Spleen (tissue), 11 donors: ENCODE data around the gene CADPS2. TPM values are rescaled to one million over a fixed set of nuclear protein-coding genes. Genes with fewer than 3 reads are reported as not detected.

Experiments used
- DNase-seq: peaks from one replicate; pipeline ENCODE4 v3.0.0-alpha.2; 2020
- H3K27ac ChIP-seq, 8 donors: fragments of 200-600 bp; sonication (generic) in 7 of 8; 1 replicate in 4 of 8; 2 replicates in 4 of 8; pipeline versions ENCODE4 v1.5.0 to v1.8.0; 2016 to 2021; ENCODE audit warnings: inconsistent platforms in 4 of 8, mild to moderate bottlenecking in 4 of 8, moderate library complexity in 1 of 8
- H3K27me3 ChIP-seq, 7 donors: fragments of 200-600 bp; sonication (generic) in 6 of 7; replicated peaks in 1 of 7; 1 replicate in 4 of 7; 2 replicates in 3 of 7; pipeline versions ENCODE4 v1.5.0 to v1.8.0; 2016 to 2021; ENCODE audit warnings: inconsistent platforms in 3 of 7, mild to moderate bottlenecking in 1 of 7
- H3K36me3 ChIP-seq, 6 donors: fragments of 200-600 bp; sonication (generic) in 5 of 6; 1 replicate in 4 of 6; 2 replicates in 2 of 6; pipeline versions ENCODE4 v1.5.0 to v1.8.0; 2016 to 2021; ENCODE audit warnings: inconsistent platforms in 2 of 6
- H3K4me1 ChIP-seq, 6 donors: fragments of 200-600 bp; sonication (generic) in 5 of 6; 1 replicate in 3 of 6; 2 replicates in 3 of 6; pipeline versions ENCODE4 v1.5.0 to v1.8.0; 2016 to 2021; ENCODE audit warnings: inconsistent platforms in 3 of 6
- H3K4me3 ChIP-seq, 8 donors: fragments of 200-600 bp; sonication (generic) in 7 of 8; 1 replicate in 4 of 8; 2 replicates in 4 of 8; pipeline versions ENCODE4 v1.5.0 to v1.8.0; 2016 to 2021; ENCODE audit warnings: inconsistent platforms in 4 of 8, mild to moderate bottlenecking in 4 of 8, moderate library complexity in 2 of 8
- H3K9me3 ChIP-seq, 8 donors: fragments of 200-600 bp; sonication (generic) in 7 of 8; 1 replicate in 4 of 8; 2 replicates in 4 of 8; pipeline versions ENCODE4 v1.5.0 to v1.8.0; 2016 to 2021; ENCODE audit warnings: inconsistent platforms in 4 of 8
- POLR2A ChIP-seq, 3 donors: fragments of 450-650 bp; IDR thresholded peaks; one replicate each; pipeline ENCODE4 v1.5.1; 2017; ENCODE audit warnings: antibody characterized with exemption in 3 of 3, mild to moderate bottlenecking in 1 of 3
- POLR2AphosphoS5 ChIP-seq, 3 donors: sonication (generic); formaldehyde crosslinking; IDR thresholded peaks; one replicate each; pipeline ENCODE4 v1.5.1; 2017; ENCODE audit warnings: antibody characterized with exemption in 3 of 3
- WGBS, 5 donors: extraction: QIAGEN DNeasy Blood & Tissue Kit in 3 of 5; methylation state at CpG; one replicate each; pipeline versions ENCODE4 v1.1.5 to v1.1.7; 2013 to 2018; 5-methylcytosine and 5-hydroxymethylcytosine counted together
- intact Hi-C: fragments of 100-400 bp; cut with DNase I; formaldehyde crosslinking; loops from one replicate; pipeline ENCODE4 v1.15.0; 2023; ENCODE audit warnings: low total_unique reads
- polyA plus RNA-seq, 3 donors: library from polyadenylated mRNA; stranded (reverse); fragments of 200-250 nt; gene quantifications; one replicate each; pipeline ENCODE4 v1.2.1, GENCODE V29; 2013
- total RNA-seq, 7 donors: library from RNA; depleted of rRNA in 3 of 7; stranded (reverse); fragments of >200 nt in 3 of 7; fragmentation: NEBNext Ultra II Directional in 4 of 7; extraction: Animal tissue kit (Norgen Biotek cat#: 25700) in 4 of 7; gene quantifications; one replicate each; pipeline versions ENCODE4 v1.1.0 to v1.2.1, GENCODE V29; 2016 to 2021
- TF ChIP-seq, protein P1 (sequence below), 11 experiments: fragments of 200-600 bp in 7 of 11; fragments of 450-650 bp in 4 of 11; sonication (generic) in 4 of 11; IDR thresholded peaks in 8 of 11; conservative IDR thresholded peaks in 3 of 11; 1 replicate in 7 of 11; 2 replicates in 4 of 11; pipeline versions ENCODE4 v1.4.0 to v1.8.0; 2016 to 2021; ENCODE audit warnings: antibody characterized with exemption in 11 of 11, inconsistent platforms in 4 of 11, mild to moderate bottlenecking in 1 of 11
- donor health status: healthy with polysubstance abuse.
- donor health status: DM: no; HTN: no; CAD: no; lungs with moderate emphysema.
- donor health status: DM: no; HTN: no; CAD: no.
- donor health status: Bipolar disorder and iron deficiency.
- donor health status: healthy.
- donor health status: DM: no; HTN: no; CAD: no.
- donor health status: DM: yes; HTN: yes; CAD: no.

CADPS2 gene
- total and polyA plus RNA-seq, 10 donors = 2.4 to 19.3 (median 11.7) TPM

DNA sequence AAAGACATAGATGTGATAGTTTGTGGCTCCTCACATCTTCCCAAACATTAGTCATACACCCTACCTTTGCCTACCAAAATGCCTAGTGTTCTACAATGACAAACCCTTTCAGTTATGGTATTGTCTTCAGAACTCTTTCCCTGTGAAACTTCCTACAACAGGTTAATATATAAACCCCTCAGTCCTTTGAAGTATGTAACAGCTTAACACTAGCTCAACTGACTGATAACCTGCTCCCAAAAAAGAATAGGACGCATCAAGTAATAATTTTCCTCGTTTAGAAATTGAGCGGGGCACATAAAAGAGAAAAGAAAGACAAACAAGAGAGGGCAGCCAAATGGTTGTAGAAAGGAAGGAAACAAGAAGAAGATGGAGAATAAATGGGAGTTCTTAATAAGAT, 133.7 kb downstream of the CADPS2 start:
- no peaks in the 10 kb centered on the region for H3K27me3 ChIP-seq
- TF ChIP-seq POLR2AphosphoS5 (IDR thresholded peaks at IDR 0.05) (no peak), POLR2A (IDR thresholded peaks at IDR 0.05) (no peak)
- TF ChIP-seq, protein P1, sequence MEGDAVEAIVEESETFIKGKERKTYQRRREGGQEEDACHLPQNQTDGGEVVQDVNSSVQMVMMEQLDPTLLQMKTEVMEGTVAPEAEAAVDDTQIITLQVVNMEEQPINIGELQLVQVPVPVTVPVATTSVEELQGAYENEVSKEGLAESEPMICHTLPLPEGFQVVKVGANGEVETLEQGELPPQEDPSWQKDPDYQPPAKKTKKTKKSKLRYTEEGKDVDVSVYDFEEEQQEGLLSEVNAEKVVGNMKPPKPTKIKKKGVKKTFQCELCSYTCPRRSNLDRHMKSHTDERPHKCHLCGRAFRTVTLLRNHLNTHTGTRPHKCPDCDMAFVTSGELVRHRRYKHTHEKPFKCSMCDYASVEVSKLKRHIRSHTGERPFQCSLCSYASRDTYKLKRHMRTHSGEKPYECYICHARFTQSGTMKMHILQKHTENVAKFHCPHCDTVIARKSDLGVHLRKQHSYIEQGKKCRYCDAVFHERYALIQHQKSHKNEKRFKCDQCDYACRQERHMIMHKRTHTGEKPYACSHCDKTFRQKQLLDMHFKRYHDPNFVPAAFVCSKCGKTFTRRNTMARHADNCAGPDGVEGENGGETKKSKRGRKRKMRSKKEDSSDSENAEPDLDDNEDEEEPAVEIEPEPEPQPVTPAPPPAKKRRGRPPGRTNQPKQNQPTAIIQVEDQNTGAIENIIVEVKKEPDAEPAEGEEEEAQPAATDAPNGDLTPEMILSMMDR (IDR thresholded peaks at IDR 0.05 in 8 of 11, conservative IDR thresholded peaks at IDR 0.05 in 3 of 11) = no peak
- WGBS, 5 donors = 84 to 94% (median 87%) methylated on average over 3 of the region's 3 CpGs
- H3K27ac ChIP-seq = no peak overlapping the region
- H3K9me3 ChIP-seq = no peaks in the 10 kb centered on the region
- H3K36me3 ChIP-seq = no peaks in the 10 kb centered on the region
- no peak overlapping the region for H3K4me3 ChIP-seq
- no peaks in the 10 kb centered on the region for H3K4me1 ChIP-seq
- intact Hi-C loops = no loop called here
- no peak for DNase-seq

DNA sequence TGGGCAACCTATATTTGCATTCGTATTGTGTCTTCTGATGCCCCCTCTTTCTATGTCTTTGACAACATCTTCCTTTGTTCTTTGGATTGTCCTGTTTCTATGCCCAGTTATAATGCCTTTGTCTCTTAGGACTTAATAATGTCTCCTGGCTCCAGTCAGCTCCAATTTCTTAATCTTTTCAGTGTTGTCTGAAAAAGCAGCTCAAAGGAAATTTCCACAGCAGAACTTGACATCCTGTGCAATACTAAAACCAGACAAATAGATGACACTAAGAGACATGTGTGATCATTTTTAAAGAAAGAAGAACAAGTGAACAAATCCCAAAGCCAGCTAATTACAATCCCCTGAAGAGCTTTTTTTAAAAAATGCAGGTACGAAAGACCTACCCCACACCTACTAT, 135.9 kb downstream of the CADPS2 start:
- TF ChIP-seq POLR2AphosphoS5 (IDR thresholded peaks at IDR 0.05) (no peak), POLR2A (IDR thresholded peaks at IDR 0.05) (no peak)
- TF ChIP-seq, protein P1 (IDR thresholded peaks at IDR 0.05 in 8 of 11, conservative IDR thresholded peaks at IDR 0.05 in 3 of 11) = no peak
- intact Hi-C loops = no loop called here
- H3K27me3 ChIP-seq = no peaks in the 10 kb centered on the region
- DNase-seq = no peak
- no peaks in the 10 kb centered on the region for H3K4me1 ChIP-seq
- WGBS, 5 donors = 73 to 94% (median 85%) methylated on average over 2 of the region's 2 CpGs
- no peak overlapping the region for H3K27ac ChIP-seq
- H3K9me3 ChIP-seq = no peaks in the 10 kb centered on the region
- no peak overlapping the region for H3K4me3 ChIP-seq
- no peaks in the 10 kb centered on the region for H3K36me3 ChIP-seq

DNA sequence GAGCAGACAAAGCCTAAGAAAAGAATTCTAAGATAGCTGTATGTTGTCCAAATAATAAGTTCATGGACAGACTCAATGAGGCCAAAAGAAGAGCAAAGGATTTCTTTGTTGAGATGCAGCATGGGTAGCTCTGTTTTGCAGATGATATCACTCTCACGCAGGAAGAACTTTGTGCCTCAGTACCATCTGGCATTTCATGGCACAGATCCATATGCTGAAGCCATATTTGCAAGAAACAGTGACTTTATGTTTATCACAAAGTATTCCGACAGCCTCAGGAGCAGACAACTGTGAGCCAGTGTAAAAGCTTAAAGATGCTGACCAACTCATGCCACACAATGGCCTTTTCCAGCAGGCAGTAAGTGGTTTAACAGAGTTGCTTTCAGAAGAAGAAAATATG, 138.1 kb downstream of the CADPS2 start:
- DNase-seq = no peak
- Histone ChIP-seq H3K4me1 (no peaks in the 10 kb centered on the region), H3K27ac (no peak overlapping the region), H3K27me3 (no peaks in the 10 kb centered on the region), H3K9me3 (no peaks in the 10 kb centered on the region), H3K4me3 (no peak overlapping the region), H3K36me3 (no peaks in the 10 kb centered on the region)
- TF ChIP-seq POLR2A (IDR thresholded peaks at IDR 0.05) (no peak), POLR2AphosphoS5 (IDR thresholded peaks at IDR 0.05) (no peak)
- TF ChIP-seq, protein P1 (IDR thresholded peaks at IDR 0.05 in 8 of 11, conservative IDR thresholded peaks at IDR 0.05 in 3 of 11) = no peak
- intact Hi-C loops = no loop called here
- WGBS, 5 donors = 87 to 96% (median 89%) methylated on average over 2 of the region's 2 CpGs

DNA sequence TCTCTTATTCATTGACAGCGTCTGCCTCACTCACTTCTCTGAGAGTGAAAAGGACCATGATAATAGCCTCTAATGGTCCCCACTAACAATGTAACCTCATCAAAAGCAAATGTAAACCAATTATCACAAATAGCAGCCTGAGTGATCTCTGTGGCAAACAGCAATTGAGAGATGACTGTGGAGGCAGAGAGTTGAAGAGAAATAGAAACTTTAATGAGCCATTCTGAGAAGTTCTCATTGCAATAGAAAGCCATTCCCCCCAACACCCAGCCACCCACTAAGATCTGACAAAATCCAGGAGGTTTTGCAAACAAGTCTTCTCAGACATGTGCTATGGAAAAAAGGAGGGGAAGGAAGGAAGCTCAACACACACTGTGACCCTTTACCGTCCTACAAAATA, 139.3 kb downstream of the CADPS2 start:
- WGBS, 5 donors = 57 to 81% (median 66%) methylated on average over 2 of the region's 2 CpGs
- intact Hi-C loops = no loop called here
- no peaks in the 10 kb centered on the region for H3K27me3 ChIP-seq
- no peaks in the 10 kb centered on the region for H3K36me3 ChIP-seq
- no peak for DNase-seq
- H3K4me1 ChIP-seq = no peaks in the 10 kb centered on the region
- H3K9me3 ChIP-seq = no peaks in the 10 kb centered on the region
- H3K4me3 ChIP-seq = no peak overlapping the region
- no peak overlapping the region for H3K27ac ChIP-seq
- TF ChIP-seq POLR2AphosphoS5 (IDR thresholded peaks at IDR 0.05) = no peak
- TF ChIP-seq, protein P1 (IDR thresholded peaks at IDR 0.05 in 8 of 11, conservative IDR thresholded peaks at IDR 0.05 in 3 of 11) = no peak
- TF ChIP-seq POLR2A (IDR thresholded peaks at IDR 0.05) = no peak
